Fibroblast of lung (primary cell): ENCODE results near the gene ANKMY1. TPM values are rescaled to one million over a fixed set of nuclear protein-coding genes. Genes with fewer than 3 reads are reported as not detected.

Source experiments
- DNase-seq, 2 donors: peaks; one replicate each; pipeline versions ENCODE4 v3.0.0 to v3.0.0-alpha.2; 2010; ENCODE audit warnings: low read depth in 2 of 2
- H2AFZ ChIP-seq: 2 replicates; pipeline ENCODE4 v1.5.1; 2012; ENCODE audit warnings: low read length, control low read depth, inconsistent platforms
- H3K27ac ChIP-seq: 2 replicates; pipeline ENCODE4 v1.5.1; 2011; ENCODE audit warnings: low read length, control low read depth; ENCODE audit not compliant: insufficient read depth
- H3K27me3 ChIP-seq: 2 replicates; pipeline ENCODE4 v1.5.1; 2011; ENCODE audit warnings: mild to moderate bottlenecking, low read length; ENCODE audit not compliant: control insufficient read depth, insufficient read depth
- H3K36me3 ChIP-seq: 2 replicates; pipeline ENCODE4 v1.5.1; 2011; ENCODE audit warnings: low read length; ENCODE audit not compliant: control insufficient read depth, insufficient read depth
- H3K4me1 ChIP-seq: 2 replicates; pipeline ENCODE4 v1.5.1; 2011; ENCODE audit warnings: low read length; ENCODE audit not compliant: control insufficient read depth, insufficient read depth; ENCODE audit errors: extremely low read depth
- H3K4me2 ChIP-seq: 2 replicates; pipeline ENCODE4 v1.5.1; 2011; ENCODE audit warnings: low read length, control low read depth; ENCODE audit not compliant: insufficient read depth; ENCODE audit errors: extremely low read depth
- H3K4me3 ChIP-seq, 4 experiments: fragments of 200-600 bp in 1 of 4; sonication (generic) in 1 of 4; replicated peaks in 1 of 4; 2 replicates each; pipeline ENCODE4 v1.5.1; 2011 to 2016; ENCODE audit warnings: low read length in 4 of 4, low read depth in 3 of 4, mild to moderate bottlenecking in 3 of 4, control low read depth in 2 of 4, inconsistent platforms in 1 of 4, mixed read lengths in 1 of 4; ENCODE audit not compliant: insufficient read depth in 1 of 4; ENCODE audit errors: control extremely low read depth in 1 of 4
- H3K79me2 ChIP-seq: 2 replicates; pipeline ENCODE4 v1.5.1; 2012; ENCODE audit warnings: mild to moderate bottlenecking, low read length, inconsistent platforms; ENCODE audit not compliant: control insufficient read depth, insufficient read depth
- H3K9ac ChIP-seq: 2 replicates; pipeline ENCODE4 v1.5.1; 2011; ENCODE audit warnings: mild to moderate bottlenecking, low read length, control low read depth; ENCODE audit not compliant: insufficient read depth
- H3K9me3 ChIP-seq: 2 replicates; pipeline ENCODE4 v1.5.1; 2012; ENCODE audit warnings: low read depth, low read length; ENCODE audit not compliant: control insufficient read depth, insufficient read depth
- H4K20me1 ChIP-seq: 2 replicates; pipeline ENCODE4 v1.5.1; 2011; ENCODE audit warnings: low read length; ENCODE audit not compliant: control insufficient read depth, insufficient read depth; ENCODE audit errors: extremely low read depth
- EZH2 ChIP-seq: IDR thresholded peaks from 2 replicates; pipeline ENCODE4 v1.5.1; 2012; ENCODE audit warnings: low read length, control low read depth, mild to moderate bottlenecking; ENCODE audit errors: missing control alignments
- polyA plus RNA-seq, 2 donors: library from polyadenylated mRNA; depleted of rRNA in 1 of 2; stranded (reverse) in 1 of 2; unstranded in 1 of 2; fragments of >200 nt; gene quantifications; 2 replicates each; pipeline ENCODE4 v1.2.1, GENCODE V29; 2011 to 2012; ENCODE audit warnings: missing spikeins in 1 of 2
- total RNA-seq: library from RNA; depleted of rRNA; stranded (reverse); fragments of >200 nt; gene quantifications from 2 replicates; pipeline ENCODE4 v1.2.1, GENCODE V29; 2014
- TF ChIP-seq, protein P1 (sequence below), 2 donors: IDR thresholded peaks in 1 of 2; conservative IDR thresholded peaks in 1 of 2; 1 replicate in 1 of 2; 2 replicates in 1 of 2; pipeline ENCODE4 v1.5.1; 2011 to 2012; ENCODE audit warnings: low read length in 2 of 2, control low read depth in 1 of 2, inconsistent platforms in 1 of 2, low read depth in 1 of 2, mild to moderate bottlenecking in 1 of 2

Gene ANKMY1
- total and polyA plus RNA-seq, 2 donors (not counting 1 experiment from before 2014, with no cell fraction given): 2.8 to 7.4 TPM

DNA sequence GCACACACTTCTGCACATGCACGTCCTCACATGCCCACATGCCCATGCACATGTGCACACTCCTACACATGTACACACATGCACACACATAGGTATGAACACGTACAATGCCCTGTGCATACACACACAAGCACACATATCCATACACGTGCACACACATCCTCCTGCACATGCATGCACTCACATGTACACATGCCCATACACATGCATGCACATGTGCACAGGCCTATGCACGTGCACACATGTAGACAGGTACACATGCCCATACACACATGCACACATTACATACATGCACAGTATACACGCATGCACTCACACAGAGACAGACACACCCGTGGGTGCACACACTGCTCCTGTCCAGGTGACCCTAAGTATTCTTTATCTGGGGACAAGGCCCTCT is 88.0 kb downstream of the ANKMY1 start:
- H4K20me1 ChIP-seq: no peaks in the 10 kb centered on the region
- DNase-seq: no peak
- no peak overlapping the region for H3K4me3 ChIP-seq
- H3K79me2 ChIP-seq: no peaks in the 10 kb centered on the region
- no peak overlapping the region for H3K27ac ChIP-seq
- H3K4me2 ChIP-seq: no peak overlapping the region
- no peak overlapping the region for H2AFZ ChIP-seq
- H3K36me3 ChIP-seq: peaks cover 11% of the 10 kb centered on the region
- TF ChIP-seq, protein P1, sequence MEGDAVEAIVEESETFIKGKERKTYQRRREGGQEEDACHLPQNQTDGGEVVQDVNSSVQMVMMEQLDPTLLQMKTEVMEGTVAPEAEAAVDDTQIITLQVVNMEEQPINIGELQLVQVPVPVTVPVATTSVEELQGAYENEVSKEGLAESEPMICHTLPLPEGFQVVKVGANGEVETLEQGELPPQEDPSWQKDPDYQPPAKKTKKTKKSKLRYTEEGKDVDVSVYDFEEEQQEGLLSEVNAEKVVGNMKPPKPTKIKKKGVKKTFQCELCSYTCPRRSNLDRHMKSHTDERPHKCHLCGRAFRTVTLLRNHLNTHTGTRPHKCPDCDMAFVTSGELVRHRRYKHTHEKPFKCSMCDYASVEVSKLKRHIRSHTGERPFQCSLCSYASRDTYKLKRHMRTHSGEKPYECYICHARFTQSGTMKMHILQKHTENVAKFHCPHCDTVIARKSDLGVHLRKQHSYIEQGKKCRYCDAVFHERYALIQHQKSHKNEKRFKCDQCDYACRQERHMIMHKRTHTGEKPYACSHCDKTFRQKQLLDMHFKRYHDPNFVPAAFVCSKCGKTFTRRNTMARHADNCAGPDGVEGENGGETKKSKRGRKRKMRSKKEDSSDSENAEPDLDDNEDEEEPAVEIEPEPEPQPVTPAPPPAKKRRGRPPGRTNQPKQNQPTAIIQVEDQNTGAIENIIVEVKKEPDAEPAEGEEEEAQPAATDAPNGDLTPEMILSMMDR (conservative IDR thresholded peaks at IDR 0.05 in 1 of 2, IDR thresholded peaks at IDR 0.05 in 1 of 2; ENCODE audit: low read depth in 1 of 2, low read length in 2 of 2): no peak
- TF ChIP-seq EZH2: no peak
- H3K27me3 ChIP-seq: no peaks in the 10 kb centered on the region
- no peaks in the 10 kb centered on the region for H3K4me1 ChIP-seq
- H3K9me3 ChIP-seq: no peaks in the 10 kb centered on the region
- no peak overlapping the region for H3K9ac ChIP-seq

DNA sequence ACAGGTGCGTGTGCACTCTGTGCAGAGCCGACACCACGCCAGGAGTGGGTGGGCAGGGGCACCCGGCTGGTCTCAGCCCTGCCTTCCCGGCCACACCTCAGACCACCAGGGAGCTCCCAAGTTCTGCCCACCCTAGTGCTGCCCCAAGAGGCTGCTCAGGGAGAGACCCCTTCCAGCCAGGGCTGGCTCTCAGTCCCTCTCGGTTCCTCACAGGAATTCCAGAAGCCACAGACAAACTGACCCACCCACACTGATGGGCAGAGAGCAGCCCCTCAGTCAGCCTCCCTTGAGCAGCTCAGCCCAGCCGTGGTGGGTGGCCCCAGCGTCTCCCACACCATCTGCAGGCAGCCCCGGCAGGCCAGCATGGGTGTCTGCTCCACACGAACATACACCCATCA is 88.5 kb downstream of the ANKMY1 start:
- DNase-seq: no peak
- Histone ChIP-seq H3K9ac (no peak overlapping the region), H3K4me1 (no peaks in the 10 kb centered on the region), H3K4me3 (no peak overlapping the region), H3K27ac (no peak overlapping the region), H3K79me2 (no peaks in the 10 kb centered on the region), H3K9me3 (no peaks in the 10 kb centered on the region), H2AFZ (no peak overlapping the region), H3K36me3 (peaks cover 16% of the 10 kb centered on the region), H3K27me3 (no peaks in the 10 kb centered on the region), H4K20me1 (no peaks in the 10 kb centered on the region), H3K4me2 (no peak overlapping the region)
- no peak for TF ChIP-seq EZH2
- TF ChIP-seq, protein P1 (conservative IDR thresholded peaks at IDR 0.05 in 1 of 2, IDR thresholded peaks at IDR 0.05 in 1 of 2; ENCODE audit: low read depth in 1 of 2, low read length in 2 of 2): no peak

DNA sequence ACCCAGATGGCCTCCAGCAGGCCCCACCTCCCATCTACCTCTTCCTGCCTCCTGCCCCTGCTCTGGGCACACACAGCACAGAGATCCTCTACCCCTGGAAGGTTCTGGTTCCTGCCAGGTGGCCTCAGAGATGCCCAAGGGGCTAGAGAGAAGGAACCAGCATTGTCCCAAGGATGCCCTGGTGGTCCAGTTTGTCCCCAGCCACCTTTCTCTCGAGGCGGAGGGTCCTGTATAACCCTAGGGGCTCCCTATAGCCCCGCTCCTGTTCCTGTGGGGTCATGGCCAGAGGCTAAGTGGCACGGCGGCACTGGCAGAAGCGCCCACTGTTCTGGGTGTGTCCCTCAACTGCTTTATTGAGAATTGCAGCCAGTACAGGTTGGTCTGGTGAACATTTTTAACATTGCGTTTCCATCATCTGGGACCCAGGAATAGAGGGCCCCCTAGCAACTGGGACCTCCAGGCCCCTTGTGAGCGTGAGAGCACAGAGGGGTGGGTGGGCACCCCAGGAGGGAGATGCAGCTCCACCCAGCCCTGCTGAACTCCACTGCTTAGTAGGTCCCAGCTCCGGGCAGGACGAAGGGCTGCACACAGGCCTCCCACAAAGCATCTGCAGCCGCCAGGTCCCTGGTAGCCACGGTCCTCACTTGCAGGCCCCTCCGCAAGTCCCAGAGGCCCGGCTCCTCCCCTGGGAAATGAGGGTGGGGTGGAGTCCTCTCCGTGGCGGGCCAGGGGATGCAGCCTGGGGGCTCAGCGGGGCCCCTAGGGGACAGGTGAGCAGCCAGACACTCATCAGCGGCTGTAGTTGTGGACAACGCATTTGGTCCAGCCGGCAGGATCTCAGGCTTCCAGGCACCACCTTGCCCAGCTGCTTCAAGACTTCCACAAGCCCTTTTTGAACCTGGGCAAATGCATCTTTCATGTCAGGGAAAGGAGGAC is 89.2 kb downstream of the ANKMY1 start:
- H3K4me1 ChIP-seq: no peaks in the 10 kb centered on the region
- no peak overlapping the region for H3K4me3 ChIP-seq
- H3K4me2 ChIP-seq: no peak overlapping the region
- no peak overlapping the region for H3K9ac ChIP-seq
- no peak overlapping the region for H2AFZ ChIP-seq
- no peak overlapping the region for H3K27ac ChIP-seq
- H3K27me3 ChIP-seq: no peaks in the 10 kb centered on the region
- H3K36me3 ChIP-seq: peaks cover 23% of the 10 kb centered on the region
- TF ChIP-seq EZH2: no peak
- TF ChIP-seq, protein P1 (conservative IDR thresholded peaks at IDR 0.05 in 1 of 2, IDR thresholded peaks at IDR 0.05 in 1 of 2; ENCODE audit: low read depth in 1 of 2, low read length in 2 of 2): no peak
- no peaks in the 10 kb centered on the region for H4K20me1 ChIP-seq
- H3K79me2 ChIP-seq: no peaks in the 10 kb centered on the region
- no peak for DNase-seq
- no peaks in the 10 kb centered on the region for H3K9me3 ChIP-seq
